Activated CD8-positive, alpha-beta memory T cell treated with anti-CD3 and anti-CD28 coated beads, Interleukin-2, amount 10 ng/mL, durations not matched to agents 7 days and 5 days (primary cell): ENCODE measurements around the gene CLCNKA. TPM values are rescaled to one million over a fixed set of nuclear protein-coding genes. Genes with fewer than 3 reads are reported as not detected.

Experiments used
- ATAC-seq: fragments of 150-1000 bp; cut with Tn5 transposase; one replicate; pipeline ENCODE4 v1.10.0; 2021; ENCODE audit warnings: moderate library complexity
- CTCF ChIA-PET: fragments of 350-600 bp; sonication (Branson Sonifier 250); formaldehyde crosslinking; loops from one replicate; lab custom pipeline; 2021; ENCODE audit warnings: antibody characterized with exemption; lab: Charles Lee
- DNase-seq: peaks from one replicate; pipeline ENCODE4 v3.0.0-alpha.2; 2020
- H3K27ac Mint-ChIP-seq: one replicate; pipeline ENCODE4 v1.8.0; 2021; ENCODE audit warnings: mild to moderate bottlenecking, mixed read lengths
- H3K27me3 Mint-ChIP-seq: one replicate; pipeline ENCODE4 v1.8.0; 2021; ENCODE audit warnings: mixed read lengths
- H3K36me3 Mint-ChIP-seq: one replicate; pipeline ENCODE4 v1.8.0; 2021; ENCODE audit warnings: mild to moderate bottlenecking, mixed read lengths
- H3K4me1 Mint-ChIP-seq: one replicate; pipeline ENCODE4 v1.8.0; 2021; ENCODE audit warnings: mixed read lengths
- H3K4me3 Mint-ChIP-seq: one replicate; pipeline ENCODE4 v1.8.0; 2021; ENCODE audit warnings: mild to moderate bottlenecking, moderate library complexity, mixed read lengths
- H3K9me3 Mint-ChIP-seq: one replicate; pipeline ENCODE4 v1.8.0; 2022; ENCODE audit warnings: low read depth, mixed read lengths
- total RNA-seq, 2 experiments: library from RNA; stranded (reverse); gene quantifications; one replicate each; pipeline ENCODE4 v1.2.3, GENCODE V29; 2021

CLCNKA gene
- total RNA-seq, 2 experiments from 2014 or later, result not detected

GRCh38 chr1:16077406-16078245 is 55.8 kb downstream of the CLCNKA start:
- peaks cover 17% of the 10 kb centered on the region for H3K4me1 Mint-ChIP-seq
- no peaks in the 10 kb centered on the region for H3K9me3 Mint-ChIP-seq
- H3K27ac Mint-ChIP-seq, result peak overlapping the region; percentile 44
- H3K27me3 Mint-ChIP-seq, result peaks cover 16% of the 10 kb centered on the region
- no peaks in the 10 kb centered on the region for H3K36me3 Mint-ChIP-seq
- ATAC-seq (no peak), DNase-seq (no peak)
- CTCF ChIA-PET, result interaction anchor here (1.1 to 10.9 kb wide), 17 partner anchors 8 to 285 kb away, joined by 3 to 259 read pairs (median 5); partner anchors contain the start of genes CPLANE2, EPHA2 and FAM131C
- no peak overlapping the region for H3K4me3 Mint-ChIP-seq

GRCh38 chr1:16078925-16079656 is 57.3 kb downstream of the CLCNKA start:
- Mint-ChIP-seq H3K27me3 (peaks cover 8% of the 10 kb centered on the region), H3K9me3 (no peaks in the 10 kb centered on the region), H3K36me3 (no peaks in the 10 kb centered on the region), H3K27ac (peak overlapping the region; percentile 89), H3K4me1 (peaks cover 13% of the 10 kb centered on the region), H3K4me3 (peak overlapping the region; percentile 43)
- DNase-seq, result peak; percentile 86
- peak; percentile 88 for ATAC-seq
- CTCF ChIA-PET, result interaction anchor here (0.6 to 10.9 kb wide), 51 partner anchors 9 to 542 kb away, joined by 3 to 259 read pairs (median 4); partner anchors contain the start of genes CPLANE2, EPHA2, FAM131C and FBXO42

- CTCF ChIA-PET, result interaction anchor here (0.9 to 10.9 kb wide), 8 partner anchors 11 to 283 kb away, joined by 3 to 259 read pairs (median 28); partner anchors contain the start of gene FAM131C
- ATAC-seq, result no peak
- Mint-ChIP-seq H3K4me1 (peaks cover 9% of the 10 kb centered on the region), H3K27me3 (peaks cover 2% of the 10 kb centered on the region), H3K27ac (no peak overlapping the region), H3K9me3 (no peaks in the 10 kb centered on the region), H3K36me3 (no peaks in the 10 kb centered on the region), H3K4me3 (no peak overlapping the region)
- no peak for DNase-seq
Measured at GRCh38 chr1:16080422-16081150, 58.8 kb downstream of the CLCNKA start.

GRCh38 chr1:16081636-16082035 is 59.8 kb downstream of the CLCNKA start:
- Mint-ChIP-seq H3K36me3 (no peaks in the 10 kb centered on the region), H3K27me3 (no peaks in the 10 kb centered on the region), H3K4me3 (no peak overlapping the region), H3K27ac (no peak overlapping the region), H3K4me1 (peaks cover 9% of the 10 kb centered on the region), H3K9me3 (no peaks in the 10 kb centered on the region)
- no peak for DNase-seq
- CTCF ChIA-PET, result interaction anchor here (0.7 to 10.9 kb wide), 21 partner anchors 12 to 402 kb away, joined by 3 to 259 read pairs (median 4); partner anchors contain the start of genes EPHA2 and FAM131C
- no peak for ATAC-seq

- no peaks in the 10 kb centered on the region for H3K27me3 Mint-ChIP-seq
- DNase-seq (peak; percentile 76), ATAC-seq (peak; percentile 39)
- no peaks in the 10 kb centered on the region for H3K36me3 Mint-ChIP-seq
- no peaks in the 10 kb centered on the region for H3K9me3 Mint-ChIP-seq
- peaks cover 9% of the 10 kb centered on the region for H3K4me1 Mint-ChIP-seq
- H3K27ac Mint-ChIP-seq, result no peak overlapping the region
- H3K4me3 Mint-ChIP-seq, result no peak overlapping the region
- CTCF ChIA-PET, result interaction anchor here (0.7 to 10.9 kb wide), 30 partner anchors 12 to 402 kb away, joined by 3 to 259 read pairs (median 4); partner anchors contain the start of genes EPHA2 and FAM131C
Measured at GRCh38 chr1:16082283-16083038, 60.6 kb downstream of the CLCNKA start.

GRCh38 chr1:16083486-16083885 is 61.6 kb downstream of the CLCNKA start:
- no peak for DNase-seq
- Mint-ChIP-seq H3K4me1 (peaks cover 9% of the 10 kb centered on the region), H3K4me3 (no peak overlapping the region), H3K27ac (no peak overlapping the region), H3K9me3 (no peaks in the 10 kb centered on the region), H3K36me3 (no peaks in the 10 kb centered on the region), H3K27me3 (no peaks in the 10 kb centered on the region)
- CTCF ChIA-PET, result interaction anchor here (1.0 to 10.9 kb wide), 10 partner anchors 13 to 280 kb away, joined by 3 to 259 read pairs (median 7); partner anchors contain the start of gene FAM131C
- ATAC-seq, result no peak

Other genes starting within 250 kb of the CLCNKA start
- 1 to 10 TPM; 1.6 to 1.8 TPM for gene UQCRHL, start 214.4 kb upstream of the CLCNKA start, total RNA-seq
- 10 to 100 TPM; 74.6 to 75.5 TPM for gene SPEN, start 174.3 kb upstream of the CLCNKA start, total RNA-seq
- gene ZBTB17, start 45.9 kb upstream of the CLCNKA start, total RNA-seq, result 10 to 100 TPM; 55.8 to 68.8 TPM
- gene SRARP, start 17.8 kb upstream of the CLCNKA start, total RNA-seq, result not detected
- gene HSPB7, start 4.0 kb upstream of the CLCNKA start, total RNA-seq, result not detected
- not detected for gene CLCNKB, start 21.7 kb downstream of the CLCNKA start, total RNA-seq
- gene FAM131C, start 51.6 kb downstream of the CLCNKA start, total RNA-seq, result 1 to 10 TPM in 1 of 2 experiments, under 1 TPM in 1; 0.91 to 1.8 TPM
- not detected for gene EPHA2, start 134.0 kb downstream of the CLCNKA start, total RNA-seq
- 1 to 10 TPM; 5.3 to 6.0 TPM for gene ARHGEF19, start 190.6 kb downstream of the CLCNKA start, total RNA-seq
- gene CPLANE2, start 215.1 kb downstream of the CLCNKA start, total RNA-seq, result 1 to 10 TPM; 5.9 to 6.4 TPM